Thymus (tissue), 11 donors: ENCODE data around the gene ZNF664. TPM values are rescaled to one million over a fixed set of nuclear protein-coding genes. Genes with fewer than 3 reads are reported as not detected.

Source experiments
- DNase-seq, 9 donors: peaks; one replicate each; pipeline ENCODE4 v3.0.0-alpha.2; 2013; ENCODE audit warnings: low spot score in 9 of 9, low read depth in 6 of 9, missing footprints in 1 of 9
- H3K27ac ChIP-seq, 2 donors: one replicate each; pipeline ENCODE4 v1.5.1; 2013; ENCODE audit warnings: control low read depth in 1 of 2, low read depth in 1 of 2, low read length in 1 of 2, mild to moderate bottlenecking in 1 of 2, moderate library complexity in 1 of 2
- H3K27me3 ChIP-seq, 2 donors: one replicate each; pipeline ENCODE4 v1.5.1; 2013; ENCODE audit warnings: low read length in 1 of 2; ENCODE audit not compliant: control insufficient read depth in 2 of 2, insufficient read depth in 1 of 2
- H3K36me3 ChIP-seq, 2 donors: one replicate each; pipeline ENCODE4 v1.5.1; 2013; ENCODE audit warnings: low read length in 1 of 2, mild to moderate bottlenecking in 1 of 2, moderate library complexity in 1 of 2; ENCODE audit not compliant: control insufficient read depth in 2 of 2, insufficient read depth in 2 of 2
- H3K4me1 ChIP-seq, 2 donors: one replicate each; pipeline ENCODE4 v1.5.1; 2013; ENCODE audit warnings: low read length in 2 of 2; ENCODE audit not compliant: control insufficient read depth in 2 of 2, insufficient read depth in 2 of 2
- H3K4me3 ChIP-seq, 2 donors: one replicate each; pipeline ENCODE4 v1.5.1; 2013; ENCODE audit warnings: low read length in 2 of 2, control low read depth in 1 of 2, mild to moderate bottlenecking in 1 of 2
- H3K9me3 ChIP-seq, 2 donors: one replicate each; pipeline ENCODE4 v1.5.1; 2013; ENCODE audit warnings: low read length in 1 of 2, mild to moderate bottlenecking in 1 of 2; ENCODE audit not compliant: control insufficient read depth in 2 of 2, insufficient read depth in 1 of 2
- whole genome bisulfite sequencing: extraction: QIAGEN DNeasy Blood & Tissue Kit; methylation state at CpG from one replicate; pipeline ENCODE4 v1.1.7; 2013; 5-methylcytosine and 5-hydroxymethylcytosine counted together
- polyA plus RNA-seq: library from polyadenylated mRNA; stranded (reverse); fragments of 200-250 nt; gene quantifications from one replicate; pipeline ENCODE4 v1.2.3, GENCODE V29; 2013
- total RNA-seq: library from RNA; stranded (reverse); fragments of 120-200 nt; gene quantifications from one replicate; pipeline ENCODE4 v1.2.4, GENCODE V29; 2013
- donor health status: healthy.

ZNF664 gene
- total and polyA plus RNA-seq, 2 donors: 26.0 to 36.0 TPM

- Histone ChIP-seq H3K4me3 (no peak overlapping the region), H3K36me3 (no peaks in the 10 kb centered on the region), H3K9me3 (no peaks in the 10 kb centered on the region), H3K27me3 (no peaks in the 10 kb centered on the region), H3K4me1 (peaks cover 0 to 8% of the 10 kb centered on the region in 2 donors), H3K27ac (no peak overlapping the region)
- no peak for DNase-seq
- WGBS: 96% methylated on average over 2 of the region's 2 CpGs
Observed at GRCh38 chr12:124033859-124034258, 60.8 kb downstream of the ZNF664 start.

- H3K4me3 ChIP-seq: no peak overlapping the region
- 98% methylated on average over 11 of the region's 11 CpGs for WGBS
- H3K36me3 ChIP-seq: no peaks in the 10 kb centered on the region
- no peaks in the 10 kb centered on the region for H3K27me3 ChIP-seq
- no peaks in the 10 kb centered on the region for H3K9me3 ChIP-seq
- DNase-seq: no peak
- peaks cover 0 to 8% of the 10 kb centered on the region in 2 donors for H3K4me1 ChIP-seq
- H3K27ac ChIP-seq: no peak overlapping the region
Observed at GRCh38 chr12:124034297-124034696, 61.3 kb downstream of the ZNF664 start.

GRCh38 chr12:124035163-124035562, 62.1 kb downstream of the ZNF664 start:
- no peak for DNase-seq
- 88% methylated on average over 2 of the region's 2 CpGs for WGBS
- Histone ChIP-seq H3K4me3 (no peak overlapping the region), H3K27me3 (no peaks in the 10 kb centered on the region), H3K9me3 (no peaks in the 10 kb centered on the region), H3K27ac (no peak overlapping the region), H3K4me1 (peaks cover 0 to 6% of the 10 kb centered on the region in 2 donors), H3K36me3 (no peaks in the 10 kb centered on the region)

GRCh38 chr12:124036171-124036598, 63.2 kb downstream of the ZNF664 start:
- Histone ChIP-seq H3K27ac (no peak overlapping the region), H3K9me3 (no peaks in the 10 kb centered on the region), H3K36me3 (no peaks in the 10 kb centered on the region), H3K27me3 (no peaks in the 10 kb centered on the region), H3K4me1 (peaks cover 0 to 6% of the 10 kb centered on the region in 2 donors), H3K4me3 (no peak overlapping the region)
- DNase-seq: no peak
- WGBS: 70% methylated on average over 7 of the region's 7 CpGs

- DNase-seq: peak in 5 of 9 donors; percentile 29 to 62 (median 43)
- Histone ChIP-seq H3K4me1 (peaks cover 0 to 6% of the 10 kb centered on the region in 2 donors), H3K27ac (no peak overlapping the region), H3K36me3 (no peaks in the 10 kb centered on the region), H3K27me3 (no peaks in the 10 kb centered on the region), H3K9me3 (no peaks in the 10 kb centered on the region), H3K4me3 (no peak overlapping the region)
- 53% methylated on average over 6 of the region's 6 CpGs for WGBS
Observed at GRCh38 chr12:124036657-124037109, 63.7 kb downstream of the ZNF664 start.

- H3K27me3 ChIP-seq: no peaks in the 10 kb centered on the region
- peaks cover 0 to 6% of the 10 kb centered on the region in 2 donors for H3K4me1 ChIP-seq
- no peaks in the 10 kb centered on the region for H3K9me3 ChIP-seq
- WGBS: 100% methylated on average over 1 of the region's 1 CpG
- H3K36me3 ChIP-seq: no peaks in the 10 kb centered on the region
- no peak for DNase-seq
- no peak overlapping the region for H3K4me3 ChIP-seq
- no peak overlapping the region for H3K27ac ChIP-seq
Observed at GRCh38 chr12:124037331-124037730, 64.3 kb downstream of the ZNF664 start.

GRCh38 chr12:124039276-124039675, 66.3 kb downstream of the ZNF664 start:
- H3K36me3 ChIP-seq: no peaks in the 10 kb centered on the region
- no peaks in the 10 kb centered on the region for H3K9me3 ChIP-seq
- H3K27me3 ChIP-seq: no peaks in the 10 kb centered on the region
- 40% methylated on average over 3 of the region's 3 CpGs for WGBS
- H3K4me1 ChIP-seq: peaks cover 2 to 14% of the 10 kb centered on the region in 2 donors
- no peak overlapping the region for H3K27ac ChIP-seq
- H3K4me3 ChIP-seq: no peak overlapping the region
- DNase-seq: no peak

GRCh38 chr12:124040291-124040690, 67.3 kb downstream of the ZNF664 start:
- H3K9me3 ChIP-seq: no peaks in the 10 kb centered on the region
- no peak overlapping the region for H3K4me3 ChIP-seq
- no peaks in the 10 kb centered on the region for H3K36me3 ChIP-seq
- H3K27ac ChIP-seq: no peak overlapping the region
- DNase-seq: no peak
- 63% methylated on average over 10 of the region's 10 CpGs for WGBS
- H3K4me1 ChIP-seq: peaks cover 2 to 21% of the 10 kb centered on the region in 2 donors
- H3K27me3 ChIP-seq: no peaks in the 10 kb centered on the region

GRCh38 chr12:124040737-124041136, 67.7 kb downstream of the ZNF664 start:
- H3K4me3 ChIP-seq: no peak overlapping the region
- H3K4me1 ChIP-seq: peaks cover 2 to 25% of the 10 kb centered on the region in 2 donors
- H3K36me3 ChIP-seq: no peaks in the 10 kb centered on the region
- H3K27ac ChIP-seq: no peak overlapping the region
- no peaks in the 10 kb centered on the region for H3K27me3 ChIP-seq
- no peaks in the 10 kb centered on the region for H3K9me3 ChIP-seq
- 96% methylated on average over 2 of the region's 2 CpGs for WGBS
- DNase-seq: no peak
